ENCODE data around the gene FOXL2NB.

The FOXL2NB gene

GRCh38 chr3:138915503-138916498, 31.2 kb upstream of the FOXL2NB start:
- TF ChIP-seq GATA2 (IDR thresholded peaks at IDR 0.05; ENCODE audit: low read depth, low read length) (no peak), GATA3 (IDR thresholded peaks at IDR 0.05; ENCODE audit: low read depth, low read length) (no peak)

DNA sequence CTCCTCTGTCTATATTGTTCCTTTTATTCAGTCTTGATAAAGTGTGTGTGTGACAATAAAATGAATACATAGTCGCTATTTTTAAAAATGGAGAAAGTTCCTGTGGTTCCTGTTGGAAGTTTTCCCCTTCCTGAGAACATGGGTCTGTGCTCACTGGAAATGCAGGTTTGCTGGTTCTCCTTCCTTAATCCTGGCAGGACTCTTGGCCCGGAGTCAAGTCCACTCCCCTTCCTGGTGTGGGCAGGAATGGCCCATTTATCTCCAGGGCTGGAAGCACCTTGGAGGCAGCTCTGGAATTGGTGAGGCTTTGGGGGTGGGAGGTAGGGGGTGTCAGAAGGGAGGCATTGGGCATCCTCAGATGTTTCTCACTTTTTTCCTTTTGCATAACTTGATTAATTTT, 30.2 kb upstream of the FOXL2NB start:
- TF ChIP-seq GATA2 (IDR thresholded peaks at IDR 0.05; ENCODE audit: low read depth, low read length) (no peak), GATA3 (IDR thresholded peaks at IDR 0.05; ENCODE audit: low read depth, low read length) (no peak)

DNA sequence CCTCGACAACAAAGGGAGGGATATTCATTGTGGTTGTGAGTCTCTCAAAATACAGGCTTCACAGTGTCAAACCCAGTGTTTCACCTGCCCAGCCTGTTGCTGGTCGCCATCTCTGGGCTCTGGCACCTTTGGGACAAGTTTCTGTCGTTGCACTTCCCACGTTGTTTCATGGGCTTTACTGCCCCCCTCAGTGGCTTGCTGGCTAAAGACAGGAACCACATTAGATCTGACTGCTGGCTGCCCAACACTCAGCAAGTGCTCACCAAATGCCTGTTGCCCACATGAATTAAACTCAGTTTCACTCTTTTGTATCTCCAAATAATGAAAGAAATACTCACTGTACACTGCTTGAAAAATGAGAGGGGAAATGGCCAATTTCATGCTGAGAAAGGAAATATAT, 27.7 kb upstream of the FOXL2NB start:
- TF ChIP-seq GATA3 (IDR thresholded peaks at IDR 0.05; ENCODE audit: low read depth, low read length) (no peak), GATA2 (IDR thresholded peaks at IDR 0.05; ENCODE audit: low read depth, low read length) (no peak)

- TF ChIP-seq GATA2 (IDR thresholded peaks at IDR 0.05; ENCODE audit: low read depth, low read length) (no peak), GATA3 (IDR thresholded peaks at IDR 0.05; ENCODE audit: low read depth, low read length) (no peak)
Measured at GRCh38 chr3:138921316-138922292, 25.4 kb upstream of the FOXL2NB start.

DNA sequence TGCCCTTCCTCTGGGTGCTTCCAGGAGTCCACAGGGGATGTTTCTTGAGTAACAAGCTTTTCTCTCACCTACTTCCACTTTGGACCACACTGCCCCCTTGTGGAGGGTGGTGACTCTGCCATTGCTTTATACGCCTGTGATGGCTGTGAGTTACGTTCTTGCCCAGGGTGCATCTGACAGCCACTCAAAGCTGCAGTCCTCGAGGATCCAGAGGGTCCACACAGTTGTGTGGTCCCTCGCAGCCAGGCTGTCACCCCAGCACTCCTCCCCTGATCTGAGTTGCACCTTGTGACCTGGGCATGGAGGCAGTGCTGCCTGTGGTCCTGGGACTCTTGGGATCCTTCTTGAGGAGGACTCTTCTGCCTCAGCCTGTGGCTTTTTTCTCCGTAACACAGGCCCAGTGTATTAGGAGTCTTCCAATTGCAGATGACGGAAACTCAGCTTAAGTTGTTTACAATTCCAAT, 23.5 kb upstream of the FOXL2NB start:
- TF ChIP-seq GATA2 (IDR thresholded peaks at IDR 0.05; ENCODE audit: low read depth, low read length) (no peak), GATA3 (IDR thresholded peaks at IDR 0.05; ENCODE audit: low read depth, low read length) (no peak)

DNA sequence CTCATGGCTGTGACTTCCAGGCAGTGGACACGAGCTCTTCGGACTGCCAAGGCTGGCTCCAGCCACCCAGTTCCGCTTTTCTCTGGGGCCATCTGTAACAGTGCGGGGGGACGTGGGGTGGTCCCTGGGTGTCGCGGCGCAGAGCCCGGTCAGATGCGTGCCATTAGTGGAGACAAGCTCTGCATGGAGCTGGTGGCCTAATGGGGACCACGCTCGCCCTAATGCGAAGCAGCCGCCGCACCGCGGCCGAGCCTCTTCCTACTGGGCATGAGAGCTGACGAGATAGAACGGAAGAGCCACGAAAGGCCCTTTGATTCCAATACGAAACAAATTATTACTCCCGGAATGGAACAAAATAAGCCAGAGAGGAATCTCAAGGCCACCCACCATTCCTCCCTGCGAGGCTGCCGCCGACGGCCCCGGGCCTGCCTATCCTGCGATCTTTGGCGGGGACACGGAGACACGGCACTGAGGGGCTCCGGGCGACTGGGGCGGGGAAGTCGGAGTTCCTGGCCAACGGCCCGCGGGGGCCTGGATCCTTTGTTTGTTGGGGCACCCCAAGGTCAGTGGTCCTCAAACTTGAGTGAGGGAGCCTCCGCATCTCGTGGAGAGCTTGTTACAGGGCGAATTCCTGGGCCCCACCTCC, 18.2 kb upstream of the FOXL2NB start:
- TF ChIP-seq GATA3 (IDR thresholded peaks at IDR 0.05; ENCODE audit: low read depth, low read length), result no peak
- TF ChIP-seq GATA2 (IDR thresholded peaks at IDR 0.05; ENCODE audit: low read depth, low read length), result no peak

DNA sequence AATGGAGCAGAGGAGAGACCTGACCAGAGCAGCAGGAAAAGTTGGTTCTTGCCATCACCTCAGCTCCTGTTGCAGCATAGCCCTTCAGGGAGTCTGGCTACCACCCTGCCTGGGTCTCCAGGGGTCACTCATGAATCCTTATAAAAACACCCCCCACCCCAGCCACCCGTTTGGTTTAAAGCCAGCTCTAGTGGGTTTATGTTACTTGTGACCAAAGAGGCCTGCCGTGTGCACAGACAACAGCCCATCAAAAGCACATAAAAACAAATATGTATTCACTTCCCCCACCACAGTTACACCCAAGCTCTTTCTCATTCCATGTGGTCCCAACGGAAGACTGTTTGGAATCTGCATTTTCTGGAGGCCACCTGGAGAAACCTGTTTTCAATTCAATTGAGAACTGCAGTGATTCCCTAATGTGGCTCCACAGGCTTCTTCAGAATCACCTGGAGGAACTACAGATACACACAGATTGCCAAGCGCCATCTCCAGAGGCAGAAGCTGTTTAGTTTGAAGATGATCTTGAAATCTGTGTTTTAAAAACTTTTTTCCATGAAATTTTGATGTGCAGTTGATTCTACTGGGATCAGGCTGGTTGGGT, 13.8 kb upstream of the FOXL2NB start:
- no peak for TF ChIP-seq GATA3 (IDR thresholded peaks at IDR 0.05; ENCODE audit: low read depth, low read length)
- no peak for TF ChIP-seq GATA2 (IDR thresholded peaks at IDR 0.05; ENCODE audit: low read depth, low read length)

GRCh38 chr3:138933981-138934691, 12.9 kb upstream of the FOXL2NB start:
- TF ChIP-seq GATA3 (IDR thresholded peaks at IDR 0.05; ENCODE audit: low read depth, low read length) (no peak), GATA2 (IDR thresholded peaks at IDR 0.05; ENCODE audit: low read depth, low read length) (no peak)

GRCh38 chr3:138935505-138935862, 11.5 kb upstream of the FOXL2NB start:
- TF ChIP-seq GATA2 (IDR thresholded peaks at IDR 0.05; ENCODE audit: low read depth, low read length) (no peak), GATA3 (IDR thresholded peaks at IDR 0.05; ENCODE audit: low read depth, low read length) (no peak)

DNA sequence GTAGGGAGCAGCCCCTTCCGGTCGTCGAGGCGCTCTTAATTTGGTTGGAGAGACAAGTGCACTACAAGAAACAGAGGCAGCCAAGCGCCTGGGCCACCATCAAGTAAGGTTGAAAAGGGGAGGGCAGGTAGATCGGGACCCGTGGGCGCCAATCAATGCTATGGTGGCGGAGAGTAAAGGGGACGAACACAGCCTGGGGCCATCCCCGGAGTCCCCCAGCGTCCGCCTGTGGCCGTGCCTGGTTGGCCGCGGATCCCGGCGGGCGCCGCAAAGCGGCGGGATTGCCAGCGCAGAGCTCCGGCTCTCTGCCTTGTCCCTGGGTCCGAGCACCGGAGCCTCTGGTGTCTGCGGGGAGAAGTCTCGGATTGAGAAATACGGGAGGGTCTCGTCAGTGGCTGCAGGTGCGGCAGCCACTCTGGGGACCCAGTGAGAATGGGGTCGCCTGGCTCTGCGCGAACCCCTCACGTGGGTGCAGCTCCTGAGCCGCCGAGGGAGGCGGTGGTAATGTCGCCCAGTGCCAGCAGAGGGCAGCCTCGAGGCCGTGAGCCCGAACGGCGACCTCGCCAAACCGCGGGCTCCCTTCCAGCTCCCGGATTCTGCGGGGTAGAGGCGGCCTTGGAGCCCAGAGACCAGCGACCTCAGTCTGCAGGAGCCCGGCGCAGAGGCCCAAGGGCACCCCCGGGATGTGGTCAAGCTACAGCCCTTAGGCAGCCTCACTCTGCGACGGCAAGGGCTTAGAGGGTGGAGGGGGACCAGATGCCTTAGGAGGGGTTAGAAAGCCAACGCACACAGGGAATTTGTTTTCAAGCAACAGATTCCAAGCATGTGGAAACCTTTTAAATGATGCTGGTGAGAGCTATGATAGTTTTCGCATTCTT, 10.9 kb upstream of the FOXL2NB start:
- TF ChIP-seq GATA3 (IDR thresholded peaks at IDR 0.05; ENCODE audit: low read depth, low read length) (no peak), GATA2 (IDR thresholded peaks at IDR 0.05; ENCODE audit: low read depth, low read length) (no peak)

DNA sequence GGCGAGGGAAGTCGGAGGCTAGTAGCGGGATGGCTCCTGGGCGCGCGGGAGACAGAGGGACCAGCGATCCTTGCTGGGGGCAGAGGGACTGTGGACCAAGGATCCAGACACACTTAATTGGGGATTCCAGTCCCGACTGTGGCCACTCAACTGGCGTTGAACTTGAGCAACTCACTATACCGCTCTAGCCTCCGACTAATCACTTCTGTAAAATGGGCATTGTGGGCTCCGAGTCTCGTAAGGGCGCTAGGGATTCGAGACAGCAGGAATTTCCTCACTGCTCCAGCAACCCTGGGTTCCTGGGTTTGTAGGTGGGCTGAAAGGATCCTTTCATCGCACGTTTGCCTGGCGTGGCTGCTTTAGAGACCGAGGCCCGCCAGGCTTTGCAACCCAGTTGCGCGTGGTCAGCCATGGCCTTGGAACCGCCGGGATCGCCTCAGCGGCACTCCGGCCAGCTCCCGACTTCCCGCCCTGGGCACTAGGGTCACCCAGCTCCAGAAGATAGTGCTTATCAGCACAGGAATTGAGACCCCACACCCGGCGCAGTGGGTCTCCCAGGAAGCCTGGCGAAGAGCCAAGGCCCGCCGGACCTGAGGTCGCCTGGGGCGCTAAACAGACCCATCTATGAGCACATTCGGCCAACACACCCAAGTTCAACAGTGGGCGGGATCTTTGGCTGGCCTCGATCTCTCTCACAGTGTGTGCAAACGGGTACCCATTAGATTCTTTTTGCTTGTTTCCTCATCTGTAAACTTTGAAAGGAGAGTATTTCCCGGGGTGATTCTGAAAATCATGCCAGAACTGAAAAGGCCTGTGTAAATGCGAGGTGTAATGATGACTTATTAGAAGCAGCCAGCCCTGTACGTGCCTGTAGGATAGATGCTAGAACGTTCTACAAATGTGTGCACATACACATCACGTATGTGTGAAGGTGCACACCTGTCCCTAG, 10.0 kb upstream of the FOXL2NB start:
- TF ChIP-seq GATA2 (IDR thresholded peaks at IDR 0.05; ENCODE audit: low read depth, low read length) (no peak), GATA3 (IDR thresholded peaks at IDR 0.05; ENCODE audit: low read depth, low read length) (no peak)

All from SH-SY5Y (cell line).